SU-DHL-6 (cell line): ENCODE data around the gene NOP14.

Source experiments
- CTCF ChIP-seq: fragments of 200-600 bp; sonication (generic); IDR thresholded peaks from one replicate; pipeline ENCODE4 v1.5.1; 2017; ENCODE audit warnings: antibody characterized with exemption, mild to moderate bottlenecking, low read length, moderate library complexity; ENCODE audit not compliant: insufficient read depth, poor library complexity, severe bottlenecking
- EZH2phosphoT487 ChIP-seq: fragments of 200-600 bp; sonication (generic), shearing (Covaris generic); conservative IDR thresholded peaks from 2 replicates; pipeline ENCODE4 v1.6.1; 2018; ENCODE audit warnings: mild to moderate bottlenecking, antibody characterized with exemption, low read length, moderate library complexity, mixed read lengths

DNA sequence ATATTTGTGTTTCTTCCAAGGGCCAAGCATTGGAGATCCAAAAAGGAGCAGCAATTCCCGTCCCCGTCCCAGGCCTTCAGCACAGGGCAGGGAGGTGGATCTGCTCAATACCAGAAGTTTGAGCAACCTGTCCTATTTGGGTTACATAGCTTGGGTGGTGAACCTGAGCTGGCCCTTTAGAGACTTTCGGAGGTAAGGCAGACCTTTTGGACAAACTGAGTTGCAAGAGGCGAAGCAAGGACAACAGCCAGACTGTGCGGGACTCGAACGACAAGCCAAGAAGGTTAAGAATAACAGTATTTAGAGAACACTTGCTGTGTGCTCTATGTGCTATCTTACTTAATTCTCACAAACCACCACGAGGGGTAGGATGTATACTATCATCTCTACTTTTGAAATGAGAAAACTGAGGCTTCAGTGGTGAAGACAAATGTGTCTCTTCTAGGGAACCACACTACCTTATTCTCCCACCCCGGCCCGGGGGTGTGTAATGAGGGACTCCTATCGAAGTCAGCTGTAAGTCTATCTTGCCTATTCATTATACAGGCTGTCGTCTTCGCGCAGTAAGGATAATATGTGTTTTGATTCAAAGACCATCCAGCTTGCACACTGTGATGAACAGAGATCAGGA, 1.3 kb downstream of the NOP14 start:
- no peak for TF ChIP-seq CTCF
- no peak for TF ChIP-seq EZH2phosphoT487
